Measurements from ENCODE around the gene MRPL54.
A peak's percentile ranks its signal among the peaks of the same experiment; 100 is the strongest.

Gene MRPL54

DNA sequence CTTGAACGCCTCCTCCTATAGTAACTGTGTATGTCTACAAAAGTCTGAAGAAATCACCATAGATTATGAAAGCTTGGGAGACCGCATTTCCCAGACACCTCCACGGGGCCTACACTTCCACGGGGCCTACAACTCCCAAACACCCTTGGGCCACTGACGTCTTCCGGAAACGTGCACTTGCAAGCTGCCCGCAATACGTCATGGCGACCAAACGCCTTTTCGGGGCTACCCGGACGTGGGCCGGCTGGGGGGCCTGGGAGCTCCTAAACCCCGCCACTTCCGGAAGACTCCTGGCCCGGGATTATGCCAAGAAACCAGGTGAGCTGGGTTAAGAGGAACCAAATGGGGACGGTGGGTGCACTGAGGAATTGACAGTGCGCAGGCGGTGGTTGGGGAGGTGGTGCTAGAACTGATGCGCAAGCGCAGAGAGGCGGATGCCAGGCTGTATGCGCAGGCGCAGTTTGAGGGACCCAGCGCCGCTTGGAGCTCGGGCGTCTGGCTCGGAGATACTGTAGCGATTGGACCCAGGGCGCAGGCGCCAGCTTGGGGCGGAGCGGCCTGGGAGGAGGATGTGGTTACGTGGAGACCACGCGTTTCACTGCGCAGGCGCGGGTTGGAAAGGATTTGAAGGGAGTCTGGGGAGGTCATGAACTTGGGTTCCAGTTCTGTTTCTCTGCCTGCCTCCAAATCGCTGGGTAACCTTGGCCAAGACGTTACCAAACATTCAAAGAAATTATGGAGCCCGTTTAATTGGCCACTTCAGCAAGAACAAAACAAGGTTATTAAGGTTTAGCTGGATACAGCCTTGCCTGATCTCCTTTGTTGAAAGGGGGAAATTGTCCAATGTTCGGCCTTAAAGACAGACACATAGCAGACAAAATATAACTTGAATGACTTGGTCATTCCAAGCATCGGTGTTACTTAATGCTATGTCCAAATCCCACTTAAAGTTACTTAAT, at the start of gene MRPL54:
Gene MRPL54 (plus strand): TSS at position 182 of the 959 bp plus-strand sequence. CDS start 19 bp downstream, at position 201.
- H3K4me3 ChIP-seq (ENCODE audit: control insufficient read depth, low read depth, low read length) = peak within 1 kb of the TSS; percentile 99
- DNase-seq (ENCODE audit: low read depth) = peak; percentile 99
- TF ChIP-seq, protein P1, sequence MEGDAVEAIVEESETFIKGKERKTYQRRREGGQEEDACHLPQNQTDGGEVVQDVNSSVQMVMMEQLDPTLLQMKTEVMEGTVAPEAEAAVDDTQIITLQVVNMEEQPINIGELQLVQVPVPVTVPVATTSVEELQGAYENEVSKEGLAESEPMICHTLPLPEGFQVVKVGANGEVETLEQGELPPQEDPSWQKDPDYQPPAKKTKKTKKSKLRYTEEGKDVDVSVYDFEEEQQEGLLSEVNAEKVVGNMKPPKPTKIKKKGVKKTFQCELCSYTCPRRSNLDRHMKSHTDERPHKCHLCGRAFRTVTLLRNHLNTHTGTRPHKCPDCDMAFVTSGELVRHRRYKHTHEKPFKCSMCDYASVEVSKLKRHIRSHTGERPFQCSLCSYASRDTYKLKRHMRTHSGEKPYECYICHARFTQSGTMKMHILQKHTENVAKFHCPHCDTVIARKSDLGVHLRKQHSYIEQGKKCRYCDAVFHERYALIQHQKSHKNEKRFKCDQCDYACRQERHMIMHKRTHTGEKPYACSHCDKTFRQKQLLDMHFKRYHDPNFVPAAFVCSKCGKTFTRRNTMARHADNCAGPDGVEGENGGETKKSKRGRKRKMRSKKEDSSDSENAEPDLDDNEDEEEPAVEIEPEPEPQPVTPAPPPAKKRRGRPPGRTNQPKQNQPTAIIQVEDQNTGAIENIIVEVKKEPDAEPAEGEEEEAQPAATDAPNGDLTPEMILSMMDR (conservative IDR thresholded peaks at IDR 0.05; ENCODE audit: control insufficient read depth, insufficient read depth, low read depth, low read length) = no peak

DNA sequence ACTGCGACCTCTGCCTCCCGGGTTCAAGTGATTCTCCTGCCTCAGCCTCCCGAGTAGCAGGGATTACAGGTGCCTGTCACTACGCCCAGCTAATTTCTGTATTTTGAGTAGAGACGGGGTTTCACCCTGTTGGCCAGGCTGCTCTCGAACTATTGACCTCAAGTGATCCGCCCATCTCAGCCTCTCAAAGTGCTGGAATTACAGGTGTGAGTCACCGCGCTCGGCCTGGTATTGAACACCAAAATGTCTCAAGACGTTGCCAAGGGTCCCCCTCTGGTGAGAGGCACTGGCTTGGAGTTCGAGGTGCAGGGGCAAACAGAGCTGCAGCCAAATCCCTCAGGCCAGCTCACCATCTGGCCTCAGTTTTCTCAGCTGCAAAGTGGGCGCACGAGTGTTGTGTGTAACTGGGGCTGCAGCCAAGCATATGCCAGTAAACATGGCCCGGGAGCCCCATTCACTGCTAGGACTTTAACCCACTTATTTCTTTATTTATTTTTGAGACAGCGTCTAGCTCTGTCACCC, 46.3 kb upstream of the MRPL54 start:
- no peak overlapping the region for H3K4me3 ChIP-seq (ENCODE audit: control insufficient read depth, low read depth, low read length)
- TF ChIP-seq, protein P1 (conservative IDR thresholded peaks at IDR 0.05; ENCODE audit: control insufficient read depth, insufficient read depth, low read depth, low read length) = no peak
- no peak for DNase-seq (ENCODE audit: low read depth)

DNA sequence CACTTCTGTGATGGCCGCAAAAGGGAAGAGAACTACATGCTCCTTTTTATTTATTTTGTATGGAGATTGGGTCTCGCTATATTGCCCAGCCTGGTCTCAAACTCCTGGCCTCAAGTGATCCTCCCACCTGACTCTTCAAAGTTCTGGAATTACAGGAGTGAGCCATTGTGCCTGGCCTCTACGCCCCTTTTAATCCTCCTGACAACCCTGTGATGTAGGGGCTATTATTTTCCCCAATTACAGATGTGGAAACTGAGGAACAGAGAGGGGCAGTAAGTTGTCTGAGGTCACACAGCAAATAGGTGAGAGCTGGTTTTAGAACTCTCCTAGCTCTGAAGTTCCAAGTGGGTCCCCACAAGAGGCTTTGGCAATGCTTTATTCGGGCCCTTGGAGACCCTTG, 42.6 kb upstream of the MRPL54 start:
- no peak overlapping the region for H3K4me3 ChIP-seq (ENCODE audit: control insufficient read depth, low read depth, low read length)
- TF ChIP-seq, protein P1 (conservative IDR thresholded peaks at IDR 0.05; ENCODE audit: control insufficient read depth, insufficient read depth, low read depth, low read length) = no peak

DNA sequence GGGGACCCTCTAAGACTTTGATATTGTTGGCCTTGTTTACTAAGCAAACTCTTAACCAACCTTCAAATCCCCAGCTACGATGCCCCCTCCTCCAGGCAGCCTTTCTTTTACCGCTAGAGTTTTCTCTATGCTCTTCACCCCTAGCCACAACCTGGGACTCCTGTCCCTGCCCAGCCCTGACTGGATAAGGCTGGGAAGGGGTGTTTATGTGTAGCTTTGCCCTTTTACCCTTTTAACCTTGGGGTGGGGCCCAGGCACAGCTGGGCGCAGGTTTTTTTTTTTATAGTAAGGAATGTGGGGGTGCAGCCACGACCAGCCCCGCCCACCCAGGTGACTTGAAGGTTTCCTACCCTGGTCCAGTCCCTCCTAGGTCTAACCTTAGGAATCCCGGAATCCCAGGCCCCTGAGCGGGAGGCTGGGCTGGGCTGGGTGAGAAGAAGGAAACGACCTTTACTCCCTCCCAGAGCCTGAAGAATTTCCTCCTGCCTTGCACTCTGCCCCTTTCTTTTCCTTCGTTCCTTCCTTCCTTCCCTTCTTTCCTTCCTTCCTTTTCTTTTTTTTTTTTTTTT, 42.0 kb upstream of the MRPL54 start:
- no peak for DNase-seq (ENCODE audit: low read depth)
- no peak overlapping the region for H3K4me3 ChIP-seq (ENCODE audit: control insufficient read depth, low read depth, low read length)
- TF ChIP-seq, protein P1 (conservative IDR thresholded peaks at IDR 0.05; ENCODE audit: control insufficient read depth, insufficient read depth, low read depth, low read length) = no peak

More for the DNA sequence above, 42.6 kb upstream of the MRPL54 start:
- no peak for DNase-seq (ENCODE audit: low read depth)

DNA sequence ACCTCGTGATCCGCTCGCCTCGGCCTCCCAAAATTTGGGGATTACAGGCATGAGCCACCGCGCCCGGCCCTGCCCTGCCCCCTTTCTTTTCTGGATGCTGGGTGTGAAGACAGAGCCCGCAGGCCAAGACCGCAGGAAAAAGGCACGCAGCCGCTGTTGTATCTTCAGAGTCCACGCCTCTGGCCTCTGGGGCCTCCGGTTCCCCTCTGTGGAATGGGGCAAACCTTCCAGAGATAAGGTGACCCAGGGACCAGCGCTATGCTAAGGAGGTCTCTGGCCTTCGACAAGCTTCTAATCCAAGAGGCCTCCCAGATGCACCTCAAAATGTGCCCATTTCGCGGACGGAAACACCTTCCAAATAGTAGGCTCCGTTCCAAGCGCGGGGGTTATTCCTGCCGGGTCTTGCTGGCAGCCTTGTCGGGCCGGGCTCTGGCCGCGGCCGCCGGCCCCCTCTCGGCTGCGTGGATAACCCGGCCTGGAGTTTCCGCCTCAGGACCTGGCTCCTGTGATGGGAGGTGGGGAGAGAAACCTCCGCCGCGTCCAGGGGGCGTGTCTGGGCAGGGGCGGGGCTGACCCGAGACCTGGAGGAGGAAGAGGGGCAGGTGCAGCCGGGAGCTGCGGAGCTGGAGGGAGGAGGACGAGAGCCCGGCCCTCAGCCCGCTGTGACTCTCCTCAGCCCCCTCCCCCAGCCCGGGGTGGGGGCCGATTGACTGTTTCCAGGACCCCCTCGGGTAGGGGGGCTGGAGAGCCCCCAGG, 41.2 kb upstream of the MRPL54 start:
- peak; percentile 69 for DNase-seq (ENCODE audit: low read depth)
- TF ChIP-seq, protein P1 (conservative IDR thresholded peaks at IDR 0.05; ENCODE audit: control insufficient read depth, insufficient read depth, low read depth, low read length) = no peak
- H3K4me3 ChIP-seq (ENCODE audit: control insufficient read depth, low read depth, low read length) = no peak overlapping the region

DNA sequence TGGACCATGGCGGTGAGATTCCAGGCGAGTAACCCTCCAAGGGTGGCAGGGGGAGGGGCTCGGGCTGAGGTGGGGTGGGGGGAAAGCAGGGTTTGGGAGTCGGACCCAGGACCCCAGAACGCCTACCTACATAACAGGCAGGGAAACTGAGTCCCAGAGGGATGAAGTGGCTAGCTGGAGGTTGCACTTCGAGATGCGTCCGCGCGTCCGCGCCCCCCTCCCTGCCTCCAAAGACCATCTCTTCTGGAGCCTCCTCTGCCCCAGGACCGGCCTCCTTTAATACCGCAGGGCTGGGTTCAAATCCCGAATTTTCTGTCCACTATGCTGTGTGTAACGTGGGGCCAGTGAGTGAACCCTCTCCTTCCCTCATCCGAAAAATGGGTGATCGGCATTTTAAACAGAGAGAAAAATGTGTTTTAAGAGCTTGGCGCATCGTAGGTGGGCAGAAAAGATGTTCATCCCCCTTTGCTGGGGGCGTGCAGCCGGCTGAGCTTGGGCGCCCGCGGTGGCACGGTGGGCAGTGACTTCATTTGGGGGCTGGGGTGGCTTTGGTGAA, 40.5 kb upstream of the MRPL54 start:
- no peak for DNase-seq (ENCODE audit: low read depth)
- no peak overlapping the region for H3K4me3 ChIP-seq (ENCODE audit: control insufficient read depth, low read depth, low read length)
- TF ChIP-seq, protein P1 (conservative IDR thresholded peaks at IDR 0.05; ENCODE audit: control insufficient read depth, insufficient read depth, low read depth, low read length) = no peak
